Measurements from ENCODE around the gene TPP1. TPM values are rescaled to one million over a fixed set of nuclear protein-coding genes. Genes with fewer than 3 reads are reported as not detected.
A peak's percentile ranks its signal among the peaks of the same experiment; 100 is the strongest.

The TPP1 gene
- total and polyA plus RNA-seq, 9 of the 15 experiments (the other 6 are each of a cell fraction or from before 2014, with no cell fraction given) = 7.5 to 75.8 (median 15.7) TPM

- no peak for TF ChIP-seq REST (IDR thresholded peaks at IDR 0.05; ENCODE audit: borderline replicate concordance)
- TF ChIP-seq REST (CRISPR knock-in tag; IDR thresholded peaks at IDR 0.05; ENCODE audit: low read depth) = no peak; the same call in 1 of the 2 replicates
- TF ChIP-seq MECOM (CRISPR knock-in tag; IDR thresholded peaks at IDR 0.05) = no peak
- no peak for TF ChIP-seq FOS (IDR thresholded peaks at IDR 0.05; ENCODE audit: extremely low read depth, insufficient read length)
- TF ChIP-seq FOXK1 (CRISPR knock-in tag; IDR thresholded peaks at IDR 0.05; ENCODE audit: borderline replicate concordance) = peak; percentile 82
- TF ChIP-seq CEBPG (CRISPR knock-in tag; IDR thresholded peaks at IDR 0.05) = no peak
- no peak for TF ChIP-seq CEBPG (tag; conservative IDR thresholded peaks at IDR 0.05 in 1 of 2, IDR thresholded peaks at IDR 0.05 in 1 of 2)
- peak; percentile 24 to 30; a peak in 3 of 4 replicates for TF ChIP-seq RAD21 (CRISPR knock-in tag; conservative IDR thresholded peaks at IDR 0.05 in 1 of 2, IDR thresholded peaks at IDR 0.05 in 1 of 2)
- no peak for TF ChIP-seq ZNF76 (CRISPR knock-in tag; IDR thresholded peaks at IDR 0.05; ENCODE audit: borderline replicate concordance)
- TF ChIP-seq POU5F1 (IDR thresholded peaks at IDR 0.05; ENCODE audit: borderline replicate concordance, low read depth, low read length, partially characterized antibody) = no peak
- TF ChIP-seq, protein P1, sequence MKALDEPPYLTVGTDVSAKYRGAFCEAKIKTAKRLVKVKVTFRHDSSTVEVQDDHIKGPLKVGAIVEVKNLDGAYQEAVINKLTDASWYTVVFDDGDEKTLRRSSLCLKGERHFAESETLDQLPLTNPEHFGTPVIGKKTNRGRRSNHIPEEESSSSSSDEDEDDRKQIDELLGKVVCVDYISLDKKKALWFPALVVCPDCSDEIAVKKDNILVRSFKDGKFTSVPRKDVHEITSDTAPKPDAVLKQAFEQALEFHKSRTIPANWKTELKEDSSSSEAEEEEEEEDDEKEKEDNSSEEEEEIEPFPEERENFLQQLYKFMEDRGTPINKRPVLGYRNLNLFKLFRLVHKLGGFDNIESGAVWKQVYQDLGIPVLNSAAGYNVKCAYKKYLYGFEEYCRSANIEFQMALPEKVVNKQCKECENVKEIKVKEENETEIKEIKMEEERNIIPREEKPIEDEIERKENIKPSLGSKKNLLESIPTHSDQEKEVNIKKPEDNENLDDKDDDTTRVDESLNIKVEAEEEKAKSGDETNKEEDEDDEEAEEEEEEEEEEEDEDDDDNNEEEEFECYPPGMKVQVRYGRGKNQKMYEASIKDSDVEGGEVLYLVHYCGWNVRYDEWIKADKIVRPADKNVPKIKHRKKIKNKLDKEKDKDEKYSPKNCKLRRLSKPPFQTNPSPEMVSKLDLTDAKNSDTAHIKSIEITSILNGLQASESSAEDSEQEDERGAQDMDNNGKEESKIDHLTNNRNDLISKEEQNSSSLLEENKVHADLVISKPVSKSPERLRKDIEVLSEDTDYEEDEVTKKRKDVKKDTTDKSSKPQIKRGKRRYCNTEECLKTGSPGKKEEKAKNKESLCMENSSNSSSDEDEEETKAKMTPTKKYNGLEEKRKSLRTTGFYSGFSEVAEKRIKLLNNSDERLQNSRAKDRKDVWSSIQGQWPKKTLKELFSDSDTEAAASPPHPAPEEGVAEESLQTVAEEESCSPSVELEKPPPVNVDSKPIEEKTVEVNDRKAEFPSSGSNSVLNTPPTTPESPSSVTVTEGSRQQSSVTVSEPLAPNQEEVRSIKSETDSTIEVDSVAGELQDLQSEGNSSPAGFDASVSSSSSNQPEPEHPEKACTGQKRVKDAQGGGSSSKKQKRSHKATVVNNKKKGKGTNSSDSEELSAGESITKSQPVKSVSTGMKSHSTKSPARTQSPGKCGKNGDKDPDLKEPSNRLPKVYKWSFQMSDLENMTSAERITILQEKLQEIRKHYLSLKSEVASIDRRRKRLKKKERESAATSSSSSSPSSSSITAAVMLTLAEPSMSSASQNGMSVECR (CRISPR knock-in tag; IDR thresholded peaks at IDR 0.05) = peak; percentile 79; the same call in 1 of the 2 replicates
- 0 out of 2 replicates have a peak, but pooled peaks have one; percentile 78 for TF ChIP-seq HNRNPUL1 (IDR thresholded peaks at IDR 0.05; ENCODE audit: low read length)
- no peak; the same call in 1 of the 2 replicates for TF ChIP-seq ZBTB7A (IDR thresholded peaks at IDR 0.05; ENCODE audit: borderline replicate concordance, control insufficient read depth, low read depth, low read length)
- no peak for TF ChIP-seq PHB2 (IDR thresholded peaks at IDR 0.05; ENCODE audit: low read depth)
- TF ChIP-seq ZNF146 (CRISPR knock-in tag; IDR thresholded peaks at IDR 0.05; ENCODE audit: unreplicated experiment) = no peak
Measured at GRCh38 chr11:6612213-6613041, 6.8 kb downstream of the TPP1 start, which contains the start of gene TAF10 (continued).

All from K562 (cell line).